Gastrocnemius medialis (tissue), 4 donors: ENCODE measurements around the gene KCNJ15. TPM values are rescaled to one million over a fixed set of nuclear protein-coding genes. Genes with fewer than 3 reads are reported as not detected.

Experiments used
- ATAC-seq, 2 donors: fragments of 150-250 bp; one replicate each; pipeline ENCODE4 v1.9.1; 2016
- DNase-seq, 2 donors: peaks; one replicate each; pipeline ENCODE4 v3.0.0-alpha.2; 2019
- H3K27ac ChIP-seq, 4 donors: fragments of 200-600 bp; sonication (generic); 1 replicate in 1 of 4; 2 replicates in 3 of 4; pipeline ENCODE4 v1.5.1; 2016 to 2018; ENCODE audit warnings: mild to moderate bottlenecking in 2 of 4, moderate library complexity in 1 of 4
- H3K27me3 ChIP-seq, 3 donors: fragments of 200-600 bp; sonication (generic) in 2 of 3; 1 replicate in 1 of 3; 2 replicates in 2 of 3; pipeline versions ENCODE4 v1.5.1 to v1.6.0; 2016 to 2019; ENCODE audit warnings: mild to moderate bottlenecking in 1 of 3, moderate library complexity in 1 of 3
- H3K36me3 ChIP-seq, 2 donors: fragments of 200-600 bp; sonication (generic) in 1 of 2; one replicate each; pipeline ENCODE4 v1.5.1; 2017 to 2018
- H3K4me1 ChIP-seq, 2 donors: fragments of 200-600 bp; sonication (generic) in 1 of 2; one replicate each; pipeline ENCODE4 v1.5.1; 2016 to 2017; ENCODE audit warnings: mild to moderate bottlenecking in 2 of 2
- H3K4me3 ChIP-seq, 4 donors: fragments of 200-600 bp; sonication (generic) in 3 of 4; 1 replicate in 1 of 4; 2 replicates in 3 of 4; pipeline ENCODE4 v1.5.1; 2016 to 2019; ENCODE audit warnings: mild to moderate bottlenecking in 2 of 4
- H3K9me3 ChIP-seq, 3 donors: fragments of 200-600 bp; sonication (generic) in 2 of 3; 1 replicate in 1 of 3; 2 replicates in 2 of 3; pipeline ENCODE4 v1.5.1; 2016 to 2019
- POLR2A ChIP-seq, 2 donors: fragments of 450-650 bp; IDR thresholded peaks; one replicate each; pipeline ENCODE4 v1.6.1; 2017; ENCODE audit warnings: antibody characterized with exemption in 2 of 2, mild to moderate bottlenecking in 2 of 2, moderate library complexity in 2 of 2
- in situ Hi-C, 4 donors: fragments of 200-750 bp; cut with MboI; loops; one replicate each; pipeline versions ENCODE4 v1.15.0 to v1.8.0; 2017; ENCODE audit warnings: low sequenced_read_pairs in 4 of 4
- intact Hi-C: fragments of 100-400 bp; cut with DNase I; formaldehyde crosslinking; loops from one replicate; pipeline ENCODE4 v1.15.1; 2023; ENCODE audit warnings: low total_unique reads
- total RNA-seq, 4 donors: library from RNA; depleted of rRNA; stranded (reverse); fragments of >200 nt; gene quantifications; one replicate each; pipeline versions ENCODE4 v1.1.0 to v1.2.3, GENCODE V29; 2016
- TF ChIP-seq, protein P1 (sequence below), 5 experiments: fragments of 450-650 bp in 3 of 5; fragments of 200-600 bp in 2 of 5; sonication (generic) in 2 of 5; IDR thresholded peaks in 4 of 5; conservative IDR thresholded peaks in 1 of 5; 1 replicate in 4 of 5; 2 replicates in 1 of 5; pipeline ENCODE4 v1.5.1; 2016 to 2019; ENCODE audit warnings: antibody characterized with exemption in 5 of 5, mild to moderate bottlenecking in 3 of 5, moderate library complexity in 3 of 5

Gene KCNJ15
- total RNA-seq, 4 donors from 2014 or later: 0.24 to 1.5 (median 0.37) TPM

DNA sequence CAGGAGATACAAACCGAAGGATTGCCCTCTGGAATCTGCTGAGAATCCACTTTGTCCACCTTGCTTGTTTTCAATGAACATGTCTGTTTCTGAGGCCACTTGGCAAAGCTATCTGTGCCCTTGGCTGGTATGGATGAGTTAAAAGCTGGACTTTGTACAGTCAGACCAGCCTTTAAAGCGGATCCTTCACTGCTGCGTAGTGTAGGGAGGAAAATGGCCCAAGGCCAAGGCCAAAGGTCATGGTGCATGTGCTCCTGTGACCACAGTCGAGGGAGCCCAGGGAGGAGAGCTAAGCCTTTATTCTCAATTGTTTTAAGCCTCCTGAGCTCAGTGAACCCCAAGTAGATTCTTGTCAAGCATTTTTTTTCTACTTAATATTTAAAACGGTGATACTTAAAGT is 37.0 kb downstream of the KCNJ15 start:
- no peak for DNase-seq
- TF ChIP-seq, protein P1, sequence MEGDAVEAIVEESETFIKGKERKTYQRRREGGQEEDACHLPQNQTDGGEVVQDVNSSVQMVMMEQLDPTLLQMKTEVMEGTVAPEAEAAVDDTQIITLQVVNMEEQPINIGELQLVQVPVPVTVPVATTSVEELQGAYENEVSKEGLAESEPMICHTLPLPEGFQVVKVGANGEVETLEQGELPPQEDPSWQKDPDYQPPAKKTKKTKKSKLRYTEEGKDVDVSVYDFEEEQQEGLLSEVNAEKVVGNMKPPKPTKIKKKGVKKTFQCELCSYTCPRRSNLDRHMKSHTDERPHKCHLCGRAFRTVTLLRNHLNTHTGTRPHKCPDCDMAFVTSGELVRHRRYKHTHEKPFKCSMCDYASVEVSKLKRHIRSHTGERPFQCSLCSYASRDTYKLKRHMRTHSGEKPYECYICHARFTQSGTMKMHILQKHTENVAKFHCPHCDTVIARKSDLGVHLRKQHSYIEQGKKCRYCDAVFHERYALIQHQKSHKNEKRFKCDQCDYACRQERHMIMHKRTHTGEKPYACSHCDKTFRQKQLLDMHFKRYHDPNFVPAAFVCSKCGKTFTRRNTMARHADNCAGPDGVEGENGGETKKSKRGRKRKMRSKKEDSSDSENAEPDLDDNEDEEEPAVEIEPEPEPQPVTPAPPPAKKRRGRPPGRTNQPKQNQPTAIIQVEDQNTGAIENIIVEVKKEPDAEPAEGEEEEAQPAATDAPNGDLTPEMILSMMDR (IDR thresholded peaks at IDR 0.05 in 4 of 5, conservative IDR thresholded peaks at IDR 0.05 in 1 of 5): no peak
- no peak for TF ChIP-seq POLR2A (IDR thresholded peaks at IDR 0.05)
- in situ Hi-C loops (no loop called here), intact Hi-C loops (no loop called here)
- Histone ChIP-seq H3K4me3 (no peak overlapping the region), H3K27me3 (no peaks in the 10 kb centered on the region), H3K4me1 (peaks cover 0 to 6% of the 10 kb centered on the region in 2 donors), H3K27ac (no peak overlapping the region), H3K36me3 (no peaks in the 10 kb centered on the region), H3K9me3 (no peaks in the 10 kb centered on the region)
- ATAC-seq: no peak

DNA sequence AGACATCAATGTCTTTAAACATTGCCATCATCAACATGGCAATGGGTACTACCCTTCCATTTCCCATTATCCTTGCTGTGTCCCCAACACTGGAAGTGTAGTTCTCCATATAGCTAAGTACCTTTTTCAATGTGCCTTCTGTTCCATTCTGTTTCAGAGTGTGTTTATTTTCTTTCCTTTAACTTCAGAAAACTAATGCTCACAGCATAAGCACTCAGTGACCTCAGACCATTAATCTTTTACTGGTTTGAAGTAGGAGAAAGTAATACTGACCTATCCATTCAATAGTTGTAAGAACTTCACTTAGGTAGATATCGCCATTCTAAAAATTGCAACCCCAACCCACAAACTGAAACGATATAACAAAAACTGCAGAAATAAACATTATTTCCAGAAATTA is 37.8 kb downstream of the KCNJ15 start:
- DNase-seq: no peak
- TF ChIP-seq, protein P1 (IDR thresholded peaks at IDR 0.05 in 4 of 5, conservative IDR thresholded peaks at IDR 0.05 in 1 of 5): no peak
- no peak for TF ChIP-seq POLR2A (IDR thresholded peaks at IDR 0.05)
- Histone ChIP-seq H3K4me3 (no peak overlapping the region), H3K27me3 (no peaks in the 10 kb centered on the region), H3K9me3 (no peaks in the 10 kb centered on the region), H3K27ac (no peak overlapping the region), H3K4me1 (peaks cover 0 to 6% of the 10 kb centered on the region in 2 donors), H3K36me3 (no peaks in the 10 kb centered on the region)
- in situ Hi-C loops: no loop called here
- ATAC-seq: no peak
- intact Hi-C loops: no loop called here

DNA sequence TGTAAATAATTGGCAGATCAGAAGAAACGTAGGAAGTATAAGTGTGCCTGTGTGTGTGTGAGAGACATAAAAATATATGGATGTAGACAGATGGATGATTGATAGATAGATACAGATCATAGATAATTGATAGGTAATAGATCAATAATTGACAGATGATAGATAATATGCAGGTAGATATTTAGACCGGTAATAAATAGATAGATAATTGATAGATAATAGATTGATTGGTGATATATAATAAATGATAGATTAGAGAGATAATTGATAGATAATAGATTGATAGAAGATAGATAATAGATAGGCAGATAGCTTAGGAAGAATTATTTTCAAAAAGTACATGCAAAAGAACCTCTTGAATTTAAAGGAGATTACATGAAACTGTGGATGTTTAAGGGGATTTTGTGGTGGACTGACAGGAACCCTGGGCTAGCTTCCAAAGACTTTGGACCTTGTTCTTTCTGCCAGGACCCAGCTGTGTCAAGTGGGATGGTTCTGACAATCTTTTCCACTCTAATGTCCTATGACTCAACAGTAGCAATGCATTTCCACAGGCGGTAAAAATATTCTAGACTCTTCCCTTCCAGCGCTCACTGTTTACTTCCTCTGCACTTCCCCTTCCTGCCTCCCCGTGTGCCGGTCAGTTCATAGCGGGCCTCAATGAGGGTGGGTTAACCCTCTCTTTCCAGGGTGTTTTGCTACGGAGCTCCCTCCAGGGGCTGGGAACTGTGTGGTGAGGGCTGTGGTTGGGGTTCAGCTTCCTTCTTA is 39.4 kb downstream of the KCNJ15 start:
- H3K27ac ChIP-seq: peak overlapping the region; percentile 8 to 56 (median 34)
- intact Hi-C loops: no loop called here
- DNase-seq (no peak), ATAC-seq (peak; percentile 36 to 75)
- H3K4me3 ChIP-seq: no peak overlapping the region
- peaks cover 0 to 6% of the 10 kb centered on the region in 2 donors for H3K4me1 ChIP-seq
- in situ Hi-C loops: no loop called here
- H3K9me3 ChIP-seq: no peaks in the 10 kb centered on the region
- no peaks in the 10 kb centered on the region for H3K36me3 ChIP-seq
- no peak for TF ChIP-seq POLR2A (IDR thresholded peaks at IDR 0.05)
- TF ChIP-seq, protein P1 (IDR thresholded peaks at IDR 0.05 in 4 of 5, conservative IDR thresholded peaks at IDR 0.05 in 1 of 5): no peak
- no peaks in the 10 kb centered on the region for H3K27me3 ChIP-seq

DNA sequence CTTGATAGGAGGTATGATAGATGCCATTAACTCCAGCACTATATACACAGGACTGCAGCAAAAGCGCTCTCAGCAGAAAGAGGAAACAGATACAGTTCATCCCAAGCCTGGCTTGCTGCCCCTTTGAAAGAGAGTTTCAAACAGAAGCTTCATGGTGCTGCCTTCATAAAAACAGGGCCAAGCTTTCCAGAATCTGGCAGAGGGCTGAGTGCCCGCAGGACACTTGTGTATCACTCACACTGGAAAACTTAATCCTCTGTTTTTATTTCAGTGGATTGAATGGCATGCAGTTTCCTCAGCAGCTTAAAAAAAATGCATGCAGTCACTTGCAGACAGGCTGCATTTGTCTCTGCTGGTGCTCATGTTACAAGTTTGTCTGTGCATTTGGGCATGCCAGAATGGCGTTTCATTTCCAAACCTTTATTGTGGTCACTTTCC is 40.4 kb downstream of the KCNJ15 start:
- Histone ChIP-seq H3K4me3 (no peak overlapping the region), H3K4me1 (peaks cover 0 to 6% of the 10 kb centered on the region in 2 donors), H3K27me3 (no peaks in the 10 kb centered on the region), H3K36me3 (no peaks in the 10 kb centered on the region), H3K9me3 (no peaks in the 10 kb centered on the region), H3K27ac (peak overlapping the region in 2 of 4 donors; percentile 41 to 56)
- in situ Hi-C loops (no loop called here), intact Hi-C loops (no loop called here)
- ATAC-seq (no peak), DNase-seq (no peak)
- TF ChIP-seq POLR2A (IDR thresholded peaks at IDR 0.05): no peak
- TF ChIP-seq, protein P1 (IDR thresholded peaks at IDR 0.05 in 4 of 5, conservative IDR thresholded peaks at IDR 0.05 in 1 of 5): no peak
